A549 treated with dexamethasone at 1 μM for 4 hours (cell line): Measurements from ENCODE around the gene CAMP. TPM values are rescaled to one million over a fixed set of nuclear protein-coding genes. Genes with fewer than 3 reads are reported as not detected.

ENCODE experiments used
- total RNA-seq: library from RNA; stranded (reverse); fragments of 200-300 nt; extraction: Qiagen RNA extraction; gene quantifications from 5 replicates; pipeline ENCODE4 v1.2.3, GENCODE V29; 2022

The CAMP gene, protein sequence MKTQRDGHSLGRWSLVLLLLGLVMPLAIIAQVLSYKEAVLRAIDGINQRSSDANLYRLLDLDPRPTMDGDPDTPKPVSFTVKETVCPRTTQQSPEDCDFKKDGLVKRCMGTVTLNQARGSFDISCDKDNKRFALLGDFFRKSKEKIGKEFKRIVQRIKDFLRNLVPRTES
- total RNA-seq, result 0.13 to 0.15 TPM in 2 of 5 replicates, not detected in the others

DNA sequence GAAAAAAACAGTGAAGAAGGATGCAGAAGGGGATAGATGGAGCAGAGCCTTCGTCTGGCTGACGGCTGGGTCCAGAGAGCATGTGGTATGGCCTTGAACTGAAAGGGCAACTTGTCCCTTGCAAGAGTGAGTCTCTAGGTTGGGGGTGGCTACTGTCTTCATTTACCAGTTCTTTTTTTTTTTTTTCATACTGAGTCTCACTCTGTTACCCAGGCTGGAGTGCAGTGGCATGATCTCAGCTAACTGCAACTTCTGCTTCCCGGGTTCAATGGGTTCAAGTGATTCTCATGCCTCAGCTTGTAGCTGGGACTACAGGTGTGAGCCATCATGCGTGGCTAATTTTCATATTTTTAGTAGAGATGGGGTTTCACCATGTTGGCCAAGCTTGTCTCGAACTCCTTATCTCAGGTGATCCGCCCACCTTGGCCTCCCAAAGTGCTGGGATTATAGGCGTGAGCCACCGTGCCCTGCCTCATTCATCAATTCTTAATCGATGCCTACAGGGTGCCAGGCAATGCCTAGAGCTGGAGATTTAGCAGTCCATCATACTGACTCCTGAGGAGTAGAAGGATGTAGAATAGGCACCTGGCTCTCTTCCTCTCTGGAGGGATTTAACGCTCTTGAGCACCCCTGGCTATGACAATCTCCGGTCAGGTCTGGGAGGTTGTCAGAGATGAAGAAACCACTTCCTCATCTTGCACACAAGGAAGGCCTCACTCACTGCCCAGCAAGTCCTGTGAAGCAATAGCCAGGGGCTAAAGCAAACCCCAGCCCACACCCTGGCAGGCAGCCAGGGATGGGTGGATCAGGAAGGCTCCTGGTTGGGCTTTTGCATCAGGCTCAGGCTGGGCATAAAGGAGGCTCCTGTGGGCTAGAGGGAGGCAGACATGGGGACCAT is at the start of gene CAMP:
CAMP (plus strand) TSS at position 880 of the 898 bp plus-strand sequence; CDS start at position 897, 17 bp downstream.

DNA sequence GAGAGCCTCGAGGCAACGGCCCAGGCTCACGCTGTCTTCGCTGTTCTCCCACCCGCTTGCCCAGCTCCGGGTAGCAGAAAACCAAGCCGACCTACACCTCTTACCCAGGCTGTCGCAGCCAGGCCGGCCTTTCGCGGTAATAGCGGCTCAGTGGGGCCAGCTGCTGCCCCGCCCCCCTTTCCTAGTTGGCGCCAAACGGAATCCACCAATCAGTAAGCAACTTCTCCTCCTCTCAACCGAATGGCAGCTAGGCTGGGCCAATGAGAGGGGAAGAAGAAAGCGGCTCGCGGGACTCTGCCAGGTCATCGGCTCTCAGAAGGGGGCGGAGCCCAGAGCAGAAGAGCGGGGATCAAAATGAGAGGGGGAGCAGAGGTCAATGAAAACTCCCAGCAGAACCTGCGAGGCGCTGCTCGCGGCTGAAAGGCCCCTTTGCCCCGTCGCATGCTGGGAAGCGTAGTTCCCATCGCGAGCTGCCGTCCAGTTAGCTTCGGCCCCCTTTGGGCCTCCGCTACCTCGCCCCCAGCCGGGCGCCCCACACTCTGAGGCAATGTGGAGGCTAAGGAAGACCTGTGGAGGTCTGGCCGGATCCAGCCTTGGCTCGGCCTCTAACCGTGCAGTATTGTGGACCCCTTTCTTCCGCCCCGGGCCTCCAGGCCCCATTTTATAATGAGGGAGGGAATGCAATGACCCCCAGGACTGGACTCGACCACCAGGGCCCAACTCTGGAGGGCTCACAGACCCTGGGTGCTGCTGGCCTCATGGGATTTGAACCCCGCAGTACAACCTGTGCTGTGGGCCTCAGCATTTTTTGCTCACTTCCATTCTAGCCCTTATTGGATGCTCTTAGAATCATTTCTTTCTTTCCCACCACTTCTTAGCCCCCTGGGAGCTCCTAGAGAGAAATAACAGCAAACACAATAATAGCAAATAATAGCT is 34.8 kb upstream of the CAMP start, which contains the start of gene CDC25A:
CDC25A (minus strand) TSS at position 152 of the 936 bp plus-strand sequence. CDS start 470 bp downstream, outside the sequence.

Other genes starting within 250 kb of the CAMP start
- gene MAP4, start 207.1 kb upstream of the CAMP start, total RNA-seq, result 85.3 to 120 TPM (median 117 TPM) in 5 replicates
- 8.2 to 10.2 TPM (median 9.2 TPM) in 5 replicates for gene CDC25A, start 35.1 kb upstream of the CAMP start, total RNA-seq
- gene ZNF589, start 17.6 kb downstream of the CAMP start, total RNA-seq, result 2.0 to 2.7 TPM (median 2.4 TPM) in 5 replicates
- gene NME6, start 77.9 kb downstream of the CAMP start, total RNA-seq, result 21.6 to 26.5 TPM (median 22.3 TPM) in 5 replicates
- not detected in 5 replicates for gene SPINK8, start 110.2 kb downstream of the CAMP start, total RNA-seq
- not detected in 5 replicates for gene FBXW12, start 148.7 kb downstream of the CAMP start, total RNA-seq
- gene PLXNB1, start 206.6 kb downstream of the CAMP start, total RNA-seq, result 11.2 to 20.0 TPM (median 16.7 TPM) in 5 replicates
- 24.8 to 28.3 TPM (median 26.7 TPM) in 5 replicates for gene CCDC51, start 216.6 kb downstream of the CAMP start, total RNA-seq
- 273 to 468 TPM (median 291 TPM) in 5 replicates for gene TMA7, start 216.8 kb downstream of the CAMP start, total RNA-seq
- gene ATRIP, start 223.2 kb downstream of the CAMP start, total RNA-seq, result 7.7 to 8.8 TPM (median 8.4 TPM) in 5 replicates